ENCODE data around the gene GLRX5. TPM values are rescaled to one million over a fixed set of nuclear protein-coding genes. Genes with fewer than 3 reads are reported as not detected.

The GLRX5 gene
- total RNA-seq, 4 donors from 2014 or later, result 28.0 to 83.2 (median 74.0) TPM

- no peaks in the 10 kb centered on the region for H3K36me3 ChIP-seq
- peak; percentile 39 to 57 for ATAC-seq
- no peak overlapping the region for H3K4me3 ChIP-seq
- peak overlapping the region; percentile 43 to 68 (median 56) for H3K27ac ChIP-seq
- in situ Hi-C loops (cut with MboI; ENCODE audit: low sequenced_read_pairs in 4 of 4) (no loop called here), intact Hi-C loops (cut with DNase I; ENCODE audit: low total_unique reads) (loop anchor here (5.0 kb wide), 1 partner anchor 37 kb away; no protein-coding TSS in a partner anchor)
- H3K9me3 ChIP-seq, result no peaks in the 10 kb centered on the region
- no peaks in the 10 kb centered on the region for H3K27me3 ChIP-seq
- peak; percentile 56 to 78 for DNase-seq
- H3K4me1 ChIP-seq, result peaks cover 41 to 59% of the 10 kb centered on the region in 2 donors
- TF ChIP-seq POLR2A (IDR thresholded peaks at IDR 0.05) (no peak), CTCF (IDR thresholded peaks at IDR 0.05 in 4 of 5, conservative IDR thresholded peaks at IDR 0.05 in 1 of 5) (no peak)
These were observed 15.2 kb upstream of the GLRX5 start for GRCh38 chr14:95519699-95520098.

GRCh38 chr14:95520346-95520745 lies 14.5 kb upstream of the GLRX5 start:
- H3K36me3 ChIP-seq, result no peaks in the 10 kb centered on the region
- peak overlapping the region; percentile 12 to 68 (median 21) for H3K27ac ChIP-seq
- peaks cover 36 to 54% of the 10 kb centered on the region in 2 donors for H3K4me1 ChIP-seq
- intact Hi-C loops (cut with DNase I; ENCODE audit: low total_unique reads) (no loop called here), in situ Hi-C loops (cut with MboI; ENCODE audit: low sequenced_read_pairs in 4 of 4) (no loop called here)
- H3K27me3 ChIP-seq, result no peaks in the 10 kb centered on the region
- TF ChIP-seq CTCF (IDR thresholded peaks at IDR 0.05 in 4 of 5, conservative IDR thresholded peaks at IDR 0.05 in 1 of 5) (no peak), POLR2A (IDR thresholded peaks at IDR 0.05) (no peak)
- H3K9me3 ChIP-seq, result no peaks in the 10 kb centered on the region
- DNase-seq (no peak), ATAC-seq (no peak)
- H3K4me3 ChIP-seq, result no peak overlapping the region

- H3K36me3 ChIP-seq, result no peaks in the 10 kb centered on the region
- no peak for DNase-seq
- peaks cover 29 to 48% of the 10 kb centered on the region in 2 donors for H3K4me1 ChIP-seq
- intact Hi-C loops (cut with DNase I; ENCODE audit: low total_unique reads), result no loop called here
- H3K9me3 ChIP-seq, result no peaks in the 10 kb centered on the region
- no peak for TF ChIP-seq CTCF (IDR thresholded peaks at IDR 0.05 in 4 of 5, conservative IDR thresholded peaks at IDR 0.05 in 1 of 5)
- no peak for TF ChIP-seq POLR2A (IDR thresholded peaks at IDR 0.05)
- no peak overlapping the region for H3K27ac ChIP-seq
- in situ Hi-C loops (cut with MboI; ENCODE audit: low sequenced_read_pairs in 4 of 4), result no loop called here
- no peak overlapping the region for H3K4me3 ChIP-seq
- ATAC-seq, result no peak
- H3K27me3 ChIP-seq, result no peaks in the 10 kb centered on the region
These were observed 13.8 kb upstream of the GLRX5 start for GRCh38 chr14:95521001-95521400.

GRCh38 chr14:95522116-95522515 lies 12.7 kb upstream of the GLRX5 start:
- Histone ChIP-seq H3K36me3 (no peaks in the 10 kb centered on the region), H3K4me1 (peaks cover 34 to 44% of the 10 kb centered on the region in 2 donors), H3K4me3 (no peak overlapping the region), H3K27me3 (no peaks in the 10 kb centered on the region), H3K9me3 (no peaks in the 10 kb centered on the region), H3K27ac (no peak overlapping the region)
- in situ Hi-C loops (cut with MboI; ENCODE audit: low sequenced_read_pairs in 4 of 4) (no loop called here), intact Hi-C loops (cut with DNase I; ENCODE audit: low total_unique reads) (no loop called here)
- ATAC-seq, result no peak
- TF ChIP-seq CTCF (IDR thresholded peaks at IDR 0.05 in 4 of 5, conservative IDR thresholded peaks at IDR 0.05 in 1 of 5) (no peak), POLR2A (IDR thresholded peaks at IDR 0.05) (no peak)
- DNase-seq, result no peak

GRCh38 chr14:95522556-95522955 lies 12.3 kb upstream of the GLRX5 start:
- TF ChIP-seq CTCF (IDR thresholded peaks at IDR 0.05 in 4 of 5, conservative IDR thresholded peaks at IDR 0.05 in 1 of 5) (no peak), POLR2A (IDR thresholded peaks at IDR 0.05) (no peak)
- in situ Hi-C loops (cut with MboI; ENCODE audit: low sequenced_read_pairs in 4 of 4), result no loop called here

More at GRCh38 chr14:95522556-95522955, 12.3 kb upstream of the GLRX5 start:
- H3K9me3 ChIP-seq, result no peaks in the 10 kb centered on the region
- intact Hi-C loops (cut with DNase I; ENCODE audit: low total_unique reads), result no loop called here
- peaks cover 34 to 44% of the 10 kb centered on the region in 2 donors for H3K4me1 ChIP-seq
- no peak overlapping the region for H3K27ac ChIP-seq
- H3K27me3 ChIP-seq, result no peaks in the 10 kb centered on the region
- no peak overlapping the region for H3K4me3 ChIP-seq
- no peaks in the 10 kb centered on the region for H3K36me3 ChIP-seq
- DNase-seq, result no peak
- ATAC-seq, result no peak

Data from gastrocnemius medialis (tissue), 4 donors.